GM21447 (cell line): ENCODE measurements around the gene ABLIM3.

Source experiments
- ATAC-seq: cut with Tn5 transposase; IDR thresholded peaks from one replicate; pipeline ENCODE4 v1.9.1; 2021; ENCODE audit not compliant: unreplicated experiment

ABLIM3 gene

GRCh38 chr5:149278451-149279210 lies 137.3 kb downstream of the ABLIM3 start:
- ATAC-seq, result no peak

GRCh38 chr5:149279661-149280060 lies 138.4 kb downstream of the ABLIM3 start:
- ATAC-seq, result no peak

- no peak for ATAC-seq
Observed at GRCh38 chr5:149280124-149280523, 138.8 kb downstream of the ABLIM3 start.

- ATAC-seq, result no peak
Observed at GRCh38 chr5:149280802-149281201, 139.5 kb downstream of the ABLIM3 start.

- no peak for ATAC-seq
Observed at GRCh38 chr5:149282027-149282965, 141.0 kb downstream of the ABLIM3 start.

GRCh38 chr5:149282966-149283332 lies 141.7 kb downstream of the ABLIM3 start:
- no peak for ATAC-seq

- ATAC-seq, result no peak
Observed at GRCh38 chr5:149283626-149284480, 142.6 kb downstream of the ABLIM3 start.

- no peak for ATAC-seq
Observed at GRCh38 chr5:149284501-149284900, 143.2 kb downstream of the ABLIM3 start.

- ATAC-seq, result no peak
Observed at GRCh38 chr5:149285153-149285552, 143.9 kb downstream of the ABLIM3 start.

GRCh38 chr5:149288436-149288835 lies 147.1 kb downstream of the ABLIM3 start:
- no peak for ATAC-seq

- no peak for ATAC-seq
Observed at GRCh38 chr5:149289301-149289700, 148.0 kb downstream of the ABLIM3 start.

GRCh38 chr5:149294872-149295829 lies 153.9 kb downstream of the ABLIM3 start:
- ATAC-seq, result no peak

GRCh38 chr5:149297340-149298025 lies 156.2 kb downstream of the ABLIM3 start:
- ATAC-seq, result no peak

GRCh38 chr5:149298163-149298562 lies 156.9 kb downstream of the ABLIM3 start:
- ATAC-seq, result no peak

- no peak for ATAC-seq
Observed at GRCh38 chr5:149298842-149299404, 157.6 kb downstream of the ABLIM3 start.

- ATAC-seq, result no peak
Observed at GRCh38 chr5:149299451-149300054, 158.3 kb downstream of the ABLIM3 start.

- ATAC-seq, result no peak
Observed at GRCh38 chr5:149300441-149300840, 159.1 kb downstream of the ABLIM3 start.

GRCh38 chr5:149301049-149301743 lies 159.9 kb downstream of the ABLIM3 start:
- ATAC-seq, result no peak
